Left lung (tissue), 10 donors: ENCODE results near the gene LTBP2. TPM values are rescaled to one million over a fixed set of nuclear protein-coding genes. Genes with fewer than 3 reads are reported as not detected.
"Not testable (repeated sequence)": the region's sequence is repeated elsewhere in the genome, so short reads cannot be mapped to it uniquely, and the experiment has no call there.

ENCODE experiments used
- ATAC-seq: fragments of 200-7000 bp; cut with Tn5 transposase; one replicate; pipeline ENCODE4 v1.9.1; 2020; ENCODE audit warnings: moderate library complexity
- DNase-seq, 4 donors: peaks; one replicate each; pipeline ENCODE4 v3.0.0-alpha.2; 2013 to 2020
- H3K27ac ChIP-seq, 2 donors: fragments of 200-600 bp; sonication (generic) in 1 of 2; one replicate each; pipeline versions ENCODE4 v1.5.0 to v1.8.0; 2020 to 2021
- H3K27me3 ChIP-seq, 2 donors: fragments of 200-600 bp; sonication (generic) in 1 of 2; one replicate each; pipeline versions ENCODE4 v1.5.0 to v1.8.0; 2020 to 2021
- H3K36me3 ChIP-seq, 2 donors: fragments of 200-600 bp; sonication (generic) in 1 of 2; one replicate each; pipeline versions ENCODE4 v1.5.0 to v1.8.0; 2020 to 2021
- H3K4me1 ChIP-seq, 2 donors: fragments of 200-600 bp; one replicate each; pipeline ENCODE4 v1.8.0; 2021
- H3K4me3 ChIP-seq, 2 donors: fragments of 200-600 bp; sonication (generic) in 1 of 2; one replicate each; pipeline versions ENCODE4 v1.5.0 to v1.8.0; 2020 to 2021; ENCODE audit warnings: mild to moderate bottlenecking in 1 of 2
- H3K9me3 ChIP-seq, 2 donors: fragments of 200-600 bp; sonication (generic) in 1 of 2; one replicate each; pipeline versions ENCODE4 v1.5.0 to v1.8.0; 2020 to 2021
- CTCF ChIP-seq, 2 donors: fragments of 200-600 bp; sonication (generic) in 1 of 2; IDR thresholded peaks; one replicate each; pipeline versions ENCODE4 v1.5.0 to v1.8.0; 2021; ENCODE audit warnings: antibody characterized with exemption in 2 of 2
- intact Hi-C, 2 donors: fragments of 100-400 bp; cut with DNase I; formaldehyde crosslinking; loops; one replicate each; pipeline versions ENCODE4 v1.11.2 to v1.14.2; 2022
- polyA plus RNA-seq, 6 donors: library from polyadenylated mRNA; unstranded; fragments of 120-200 nt; gene quantifications; one replicate each; pipeline ENCODE4 v1.2.1, GENCODE V29; 2013; ENCODE audit not compliant: insufficient read length in 6 of 6
- total RNA-seq, 2 donors: library from RNA; stranded (reverse); fragmentation: NEBNext Ultra II Directional; extraction: Animal tissue kit (Norgen Biotek cat#: 25700); gene quantifications; one replicate each; pipeline ENCODE4 v1.2.1, GENCODE V29; 2021
- donor health status: DM: no; HTN: yes; CAD: no.
- donor health status: DM: no; HTN: no; CAD: no.

LTBP2 gene
- total and polyA plus RNA-seq, 8 donors = 14.0 to 154 (median 19.3) TPM

- no peaks in the 10 kb centered on the region for H3K27me3 ChIP-seq
- no peaks in the 10 kb centered on the region for H3K4me1 ChIP-seq
- no peaks in the 10 kb centered on the region for H3K36me3 ChIP-seq
- ATAC-seq (peak; percentile 58), DNase-seq (peak in 1 of 4 donors; percentile 19)
- intact Hi-C loops = no loop called here
- no peak overlapping the region for H3K4me3 ChIP-seq
- H3K27ac ChIP-seq = no peak overlapping the region
- peak; percentile 35 to 39 for TF ChIP-seq CTCF (IDR thresholded peaks at IDR 0.05)
- no peaks in the 10 kb centered on the region for H3K9me3 ChIP-seq
These were observed 152.6 kb downstream of the LTBP2 start for GRCh38 chr14:74459289-74459946.

GRCh38 chr14:74457565-74457895, 154.5 kb downstream of the LTBP2 start:
- no peak for DNase-seq
- TF ChIP-seq CTCF (IDR thresholded peaks at IDR 0.05) = no peak
- no peak for ATAC-seq
- intact Hi-C loops = no loop called here
- Histone ChIP-seq H3K27me3 (no peaks in the 10 kb centered on the region), H3K4me1 (no peaks in the 10 kb centered on the region), H3K36me3 (no peaks in the 10 kb centered on the region), H3K9me3 (no peaks in the 10 kb centered on the region), H3K4me3 (no peak overlapping the region), H3K27ac (no peak overlapping the region)

GRCh38 chr14:74456684-74457564, 155.1 kb downstream of the LTBP2 start:
- ATAC-seq (no peak), DNase-seq (no peak)
- Histone ChIP-seq H3K4me3 (no peak overlapping the region), H3K9me3 (no peaks in the 10 kb centered on the region), H3K4me1 (no peaks in the 10 kb centered on the region), H3K27me3 (no peaks in the 10 kb centered on the region), H3K27ac (no peak overlapping the region), H3K36me3 (no peaks in the 10 kb centered on the region)
- intact Hi-C loops = no loop called here
- TF ChIP-seq CTCF (IDR thresholded peaks at IDR 0.05) = no peak

GRCh38 chr14:74454397-74454796, 157.6 kb downstream of the LTBP2 start:
- H3K27ac ChIP-seq, H3K4me3 ChIP-seq, H3K36me3 ChIP-seq, H3K4me1 ChIP-seq, H3K27me3 ChIP-seq, intact Hi-C loops, H3K9me3 ChIP-seq, DNase-seq, ATAC-seq: not testable (repeated sequence)

Other genes with a start within 250 kb of the LTBP2 start
- gene SYNDIG1L, start 186.0 kb downstream of the LTBP2 start, total RNA-seq = under 1 TPM; 0.39 to 0.87 TPM
- gene SYNDIG1L, start 186.0 kb downstream of the LTBP2 start, polyA plus RNA-seq = under 1 TPM; 0.37 to 0.83 (median 0.59) TPM
- 1,000 to 10,000 TPM in 1 of 2 donors, 100 to 1,000 TPM in 1; 967 to 1,413 TPM for gene NPC2, start 118.9 kb downstream of the LTBP2 start, total RNA-seq
- 1,000 to 10,000 TPM in 3 of 6 donors, 100 to 1,000 TPM in 3; 776 to 1,143 (median 968) TPM for gene NPC2, start 118.9 kb downstream of the LTBP2 start, polyA plus RNA-seq
- gene ISCA2, start 118.5 kb downstream of the LTBP2 start, total RNA-seq = 10 to 100 TPM; 22.7 to 27.7 TPM
- 10 to 100 TPM; 29.4 to 35.2 (median 32.2) TPM for gene ISCA2, start 118.5 kb downstream of the LTBP2 start, polyA plus RNA-seq
- gene AREL1, start 100.8 kb upstream of the LTBP2 start, total RNA-seq = 10 to 100 TPM; 34.3 to 42.6 TPM
- 10 to 100 TPM; 26.0 to 28.7 (median 27.9) TPM for gene AREL1, start 100.8 kb upstream of the LTBP2 start, polyA plus RNA-seq
- gene FCF1, start 100.9 kb upstream of the LTBP2 start, total RNA-seq = 10 to 100 TPM; 48.9 to 50.3 TPM
- 10 to 100 TPM; 66.5 to 75.9 (median 71.3) TPM for gene FCF1, start 100.9 kb upstream of the LTBP2 start, polyA plus RNA-seq
- gene YLPM1, start 151.1 kb upstream of the LTBP2 start, total RNA-seq = 10 to 100 TPM; 49.5 to 50.0 TPM
- 100 to 1,000 TPM; 101 to 117 (median 110) TPM for gene YLPM1, start 151.1 kb upstream of the LTBP2 start, polyA plus RNA-seq